HEK293 (cell line): ENCODE measurements around the gene CFAP45.

ENCODE experiments used
- CTCF ChIA-PET: fragments of 350-600 bp; formaldehyde crosslinking; extraction: SDS; loops from one replicate; lab custom pipeline; 2021; ENCODE audit warnings: antibody characterized with exemption; lab: Yijun Ruan, JAX
- POLR2A ChIA-PET: fragments of 300-600 bp; formaldehyde crosslinking; extraction: SDS; loops from one replicate; lab custom pipeline; 2020; ENCODE audit warnings: antibody characterized with exemption, inconsistent platforms; lab: Yijun Ruan, JAX
- H3K27ac ChIP-seq: fragments of 200-500 bp; sonication (Bioruptor generic); 2 replicates; pipeline ENCODE4 v1.5.1; 2014; ENCODE audit warnings: low read depth, low read length, control low read depth, inconsistent platforms; ENCODE audit errors: extremely low read depth
- H3K36me3 ChIP-seq, 2 experiments: fragments of 200-500 bp in 1 of 2; sonication (Bioruptor generic) in 1 of 2; 1 replicate in 1 of 2; 2 replicates in 1 of 2; pipeline ENCODE4 v1.5.1; 2014 to 2017; ENCODE audit warnings: inconsistent platforms in 2 of 2, low read length in 2 of 2; ENCODE audit not compliant: control insufficient read depth in 2 of 2, insufficient read depth in 1 of 2
- H3K4me1 ChIP-seq: fragments of 200-500 bp; sonication (Bioruptor generic); 2 replicates; pipeline ENCODE4 v1.5.1; 2014; ENCODE audit warnings: mild to moderate bottlenecking, low read length, inconsistent platforms; ENCODE audit not compliant: control insufficient read depth, insufficient read depth
- H3K4me3 ChIP-seq: 2 replicates; pipeline ENCODE4 v1.5.1; 2011; ENCODE audit warnings: low read depth, mild to moderate bottlenecking, control low read depth, low read length, moderate library complexity
- H3K9me3 ChIP-seq: fragments of 200-500 bp; sonication (Bioruptor generic); 2 replicates; pipeline ENCODE4 v1.5.1; 2014; ENCODE audit warnings: low read depth, low read length, inconsistent platforms; ENCODE audit not compliant: control insufficient read depth, insufficient read depth
- EGR2 ChIP-seq: fragments of 450-650 bp; formaldehyde crosslinking; IDR thresholded peaks from 2 replicates; pipeline ENCODE4 v1.5.1; 2016; ENCODE audit warnings: low read depth, missing biosample characterization, missing genetic modification characterization
- IKZF3 ChIP-seq: fragments of 450-650 bp; IDR thresholded peaks from 2 replicates; pipeline ENCODE4 v1.5.0; 2018; ENCODE audit warnings: missing biosample characterization, mild to moderate bottlenecking, missing genetic modification characterization, moderate library complexity
- MZF1 ChIP-seq: fragments of 450-650 bp; formaldehyde crosslinking; IDR thresholded peaks from 2 replicates; pipeline ENCODE4 v1.5.1; 2017; ENCODE audit warnings: missing biosample characterization, missing genetic modification characterization, borderline replicate concordance
- TCF7L2 ChIP-seq: IDR thresholded peaks from 2 replicates; pipeline ENCODE4 v1.6.1; 2011; ENCODE audit warnings: low read depth, mild to moderate bottlenecking, inconsistent platforms, low read length, moderate library complexity, borderline replicate concordance
- ZFHX2 ChIP-seq: fragments of 450-650 bp; formaldehyde crosslinking; conservative IDR thresholded peaks from 2 replicates; pipeline ENCODE4 v1.5.1; 2016; ENCODE audit warnings: missing biosample characterization, missing genetic modification characterization
- ZIC2 ChIP-seq: fragments of 450-650 bp; formaldehyde crosslinking; IDR thresholded peaks from 2 replicates; pipeline ENCODE4 v1.5.1; 2016; ENCODE audit warnings: missing biosample characterization, missing genetic modification characterization
- ZNF138 ChIP-seq: fragments of 450-650 bp; formaldehyde crosslinking; IDR thresholded peaks from 2 replicates; pipeline ENCODE4 v1.5.1; 2016; ENCODE audit warnings: missing biosample characterization, missing genetic modification characterization, borderline replicate concordance
- ZNF174 ChIP-seq: fragments of 450-650 bp; formaldehyde crosslinking; IDR thresholded peaks from 2 replicates; pipeline ENCODE4 v1.5.0; 2017; ENCODE audit warnings: missing biosample characterization, mild to moderate bottlenecking, missing genetic modification characterization
- ZNF391 ChIP-seq: fragments of 450-650 bp; formaldehyde crosslinking; IDR thresholded peaks from 2 replicates; pipeline ENCODE4 v1.5.1; 2016; ENCODE audit warnings: low read depth, missing biosample characterization, missing genetic modification characterization, borderline replicate concordance
- ZNF433 ChIP-seq: fragments of 450-650 bp; formaldehyde crosslinking; IDR thresholded peaks from 2 replicates; pipeline ENCODE4 v1.5.1; 2016; ENCODE audit warnings: missing biosample characterization, missing genetic modification characterization, low read depth
- ZNF561 ChIP-seq: fragments of 450-650 bp; IDR thresholded peaks from 2 replicates; pipeline ENCODE4 v1.5.1; 2018; ENCODE audit warnings: missing biosample characterization, missing genetic modification characterization, borderline replicate concordance
- ZNF571 ChIP-seq: fragments of 450-650 bp; formaldehyde crosslinking; IDR thresholded peaks from 2 replicates; pipeline ENCODE4 v1.5.0; 2017; ENCODE audit warnings: missing biosample characterization, missing genetic modification characterization
- ZNF621 ChIP-seq: fragments of 450-650 bp; formaldehyde crosslinking; IDR thresholded peaks from 2 replicates; pipeline ENCODE4 v1.5.1; 2017; ENCODE audit warnings: missing biosample characterization, missing genetic modification characterization
- ZNF670 ChIP-seq: fragments of 450-650 bp; formaldehyde crosslinking; IDR thresholded peaks from 2 replicates; pipeline ENCODE4 v1.5.1; 2016; ENCODE audit warnings: missing biosample characterization, missing genetic modification characterization, low read depth
- ZNF677 ChIP-seq: fragments of 450-650 bp; IDR thresholded peaks from 2 replicates; pipeline ENCODE4 v1.5.0; 2018; ENCODE audit warnings: missing biosample characterization, mild to moderate bottlenecking, missing genetic modification characterization, moderate library complexity
- ZNF701 ChIP-seq: fragments of 450-650 bp; formaldehyde crosslinking; IDR thresholded peaks from 2 replicates; pipeline ENCODE4 v1.5.1; 2016; ENCODE audit warnings: missing biosample characterization, missing genetic modification characterization
- TF ChIP-seq, protein P1 (sequence below): fragments of 450-650 bp; formaldehyde crosslinking; IDR thresholded peaks from 2 replicates; pipeline ENCODE4 v1.5.1; 2016; ENCODE audit warnings: missing biosample characterization, missing genetic modification characterization, borderline replicate concordance
- TF ChIP-seq, protein P2 (sequence below): fragments of 450-650 bp; formaldehyde crosslinking; IDR thresholded peaks from 2 replicates; pipeline ENCODE4 v1.5.1; 2016; ENCODE audit warnings: missing biosample characterization, missing genetic modification characterization, borderline replicate concordance

CFAP45 gene

DNA sequence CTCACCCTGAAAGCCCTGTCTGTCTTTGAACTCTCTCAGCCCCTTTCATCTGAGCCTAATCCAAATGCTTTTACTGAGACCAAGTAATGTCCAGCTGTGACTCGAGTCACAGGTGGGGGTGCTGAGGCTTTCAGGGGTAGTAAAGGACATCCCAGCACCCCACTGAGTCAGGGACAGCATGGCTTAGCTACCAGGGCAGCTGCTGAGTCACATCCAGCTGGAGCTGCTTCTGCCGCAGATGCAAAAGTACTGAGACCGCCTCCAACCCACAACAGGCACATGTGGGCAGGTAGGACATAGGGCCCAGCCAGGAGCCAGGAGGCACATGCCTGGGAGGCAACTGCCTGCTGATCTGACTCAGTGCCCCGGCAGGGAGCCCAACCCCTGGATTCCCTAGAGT lies 30.8 kb downstream of the CFAP45 start:
- Histone ChIP-seq H3K4me1 (no peaks in the 10 kb centered on the region), H3K27ac (no peak overlapping the region), H3K36me3 (no peaks in the 10 kb centered on the region), H3K9me3 (no peaks in the 10 kb centered on the region), H3K4me3 (no peak overlapping the region)
- TF ChIP-seq ZNF571 (tag by site-specific recombination) (no peak), ZFHX2 (tag by site-specific recombination) (peak; percentile 45), MZF1 (tag by site-specific recombination) (no peak), ZNF391 (tag by site-specific recombination) (no peak), IKZF3 (tag by site-specific recombination) (no peak), ZNF677 (no peak), ZNF670 (tag by site-specific recombination) (no peak), ZNF701 (no peak), EGR2 (0 out of 2 replicates have a peak, but pooled peaks have one; percentile 33), ZNF174 (tag by site-specific recombination) (no peak), ZIC2 (tag by site-specific recombination) (peak; percentile 98), ZNF433 (tag by site-specific recombination) (no peak), TCF7L2 (no peak), ZNF138 (tag by site-specific recombination) (no peak)
- TF ChIP-seq, protein P1, sequence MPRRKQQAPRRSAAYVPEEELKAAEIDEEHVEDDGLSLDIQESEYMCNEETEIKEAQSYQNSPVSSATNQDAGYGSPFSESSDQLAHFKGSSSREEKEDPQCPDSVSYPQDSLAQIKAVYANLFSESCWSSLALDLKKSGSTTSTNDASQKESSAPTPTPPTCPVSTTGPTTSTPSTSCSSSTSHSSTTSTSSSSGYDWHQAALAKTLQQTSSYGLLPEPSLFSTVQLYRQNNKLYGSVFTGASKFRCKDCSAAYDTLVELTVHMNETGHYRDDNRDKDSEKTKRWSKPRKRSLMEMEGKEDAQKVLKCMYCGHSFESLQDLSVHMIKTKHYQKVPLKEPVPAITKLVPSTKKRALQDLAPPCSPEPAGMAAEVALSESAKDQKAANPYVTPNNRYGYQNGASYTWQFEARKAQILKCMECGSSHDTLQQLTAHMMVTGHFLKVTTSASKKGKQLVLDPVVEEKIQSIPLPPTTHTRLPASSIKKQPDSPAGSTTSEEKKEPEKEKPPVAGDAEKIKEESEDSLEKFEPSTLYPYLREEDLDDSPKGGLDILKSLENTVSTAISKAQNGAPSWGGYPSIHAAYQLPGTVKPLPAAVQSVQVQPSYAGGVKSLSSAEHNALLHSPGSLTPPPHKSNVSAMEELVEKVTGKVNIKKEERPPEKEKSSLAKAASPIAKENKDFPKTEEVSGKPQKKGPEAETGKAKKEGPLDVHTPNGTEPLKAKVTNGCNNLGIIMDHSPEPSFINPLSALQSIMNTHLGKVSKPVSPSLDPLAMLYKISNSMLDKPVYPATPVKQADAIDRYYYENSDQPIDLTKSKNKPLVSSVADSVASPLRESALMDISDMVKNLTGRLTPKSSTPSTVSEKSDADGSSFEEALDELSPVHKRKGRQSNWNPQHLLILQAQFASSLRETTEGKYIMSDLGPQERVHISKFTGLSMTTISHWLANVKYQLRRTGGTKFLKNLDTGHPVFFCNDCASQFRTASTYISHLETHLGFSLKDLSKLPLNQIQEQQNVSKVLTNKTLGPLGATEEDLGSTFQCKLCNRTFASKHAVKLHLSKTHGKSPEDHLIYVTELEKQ, result no peak
- TF ChIP-seq, protein P2, sequence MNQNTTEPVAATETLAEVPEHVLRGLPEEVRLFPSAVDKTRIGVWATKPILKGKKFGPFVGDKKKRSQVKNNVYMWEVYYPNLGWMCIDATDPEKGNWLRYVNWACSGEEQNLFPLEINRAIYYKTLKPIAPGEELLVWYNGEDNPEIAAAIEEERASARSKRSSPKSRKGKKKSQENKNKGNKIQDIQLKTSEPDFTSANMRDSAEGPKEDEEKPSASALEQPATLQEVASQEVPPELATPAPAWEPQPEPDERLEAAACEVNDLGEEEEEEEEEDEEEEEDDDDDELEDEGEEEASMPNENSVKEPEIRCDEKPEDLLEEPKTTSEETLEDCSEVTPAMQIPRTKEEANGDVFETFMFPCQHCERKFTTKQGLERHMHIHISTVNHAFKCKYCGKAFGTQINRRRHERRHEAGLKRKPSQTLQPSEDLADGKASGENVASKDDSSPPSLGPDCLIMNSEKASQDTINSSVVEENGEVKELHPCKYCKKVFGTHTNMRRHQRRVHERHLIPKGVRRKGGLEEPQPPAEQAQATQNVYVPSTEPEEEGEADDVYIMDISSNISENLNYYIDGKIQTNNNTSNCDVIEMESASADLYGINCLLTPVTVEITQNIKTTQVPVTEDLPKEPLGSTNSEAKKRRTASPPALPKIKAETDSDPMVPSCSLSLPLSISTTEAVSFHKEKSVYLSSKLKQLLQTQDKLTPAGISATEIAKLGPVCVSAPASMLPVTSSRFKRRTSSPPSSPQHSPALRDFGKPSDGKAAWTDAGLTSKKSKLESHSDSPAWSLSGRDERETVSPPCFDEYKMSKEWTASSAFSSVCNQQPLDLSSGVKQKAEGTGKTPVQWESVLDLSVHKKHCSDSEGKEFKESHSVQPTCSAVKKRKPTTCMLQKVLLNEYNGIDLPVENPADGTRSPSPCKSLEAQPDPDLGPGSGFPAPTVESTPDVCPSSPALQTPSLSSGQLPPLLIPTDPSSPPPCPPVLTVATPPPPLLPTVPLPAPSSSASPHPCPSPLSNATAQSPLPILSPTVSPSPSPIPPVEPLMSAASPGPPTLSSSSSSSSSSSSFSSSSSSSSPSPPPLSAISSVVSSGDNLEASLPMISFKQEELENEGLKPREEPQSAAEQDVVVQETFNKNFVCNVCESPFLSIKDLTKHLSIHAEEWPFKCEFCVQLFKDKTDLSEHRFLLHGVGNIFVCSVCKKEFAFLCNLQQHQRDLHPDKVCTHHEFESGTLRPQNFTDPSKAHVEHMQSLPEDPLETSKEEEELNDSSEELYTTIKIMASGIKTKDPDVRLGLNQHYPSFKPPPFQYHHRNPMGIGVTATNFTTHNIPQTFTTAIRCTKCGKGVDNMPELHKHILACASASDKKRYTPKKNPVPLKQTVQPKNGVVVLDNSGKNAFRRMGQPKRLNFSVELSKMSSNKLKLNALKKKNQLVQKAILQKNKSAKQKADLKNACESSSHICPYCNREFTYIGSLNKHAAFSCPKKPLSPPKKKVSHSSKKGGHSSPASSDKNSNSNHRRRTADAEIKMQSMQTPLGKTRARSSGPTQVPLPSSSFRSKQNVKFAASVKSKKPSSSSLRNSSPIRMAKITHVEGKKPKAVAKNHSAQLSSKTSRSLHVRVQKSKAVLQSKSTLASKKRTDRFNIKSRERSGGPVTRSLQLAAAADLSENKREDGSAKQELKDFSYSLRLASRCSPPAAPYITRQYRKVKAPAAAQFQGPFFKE (tag by site-specific recombination), result no peak
- CTCF ChIA-PET, result interaction anchor here (0.7 kb wide), 2 partner anchors 21 to 162 kb away, joined by 3 read pairs; no protein-coding TSS in a partner anchor
- POLR2A ChIA-PET, result no interaction called here

DNA sequence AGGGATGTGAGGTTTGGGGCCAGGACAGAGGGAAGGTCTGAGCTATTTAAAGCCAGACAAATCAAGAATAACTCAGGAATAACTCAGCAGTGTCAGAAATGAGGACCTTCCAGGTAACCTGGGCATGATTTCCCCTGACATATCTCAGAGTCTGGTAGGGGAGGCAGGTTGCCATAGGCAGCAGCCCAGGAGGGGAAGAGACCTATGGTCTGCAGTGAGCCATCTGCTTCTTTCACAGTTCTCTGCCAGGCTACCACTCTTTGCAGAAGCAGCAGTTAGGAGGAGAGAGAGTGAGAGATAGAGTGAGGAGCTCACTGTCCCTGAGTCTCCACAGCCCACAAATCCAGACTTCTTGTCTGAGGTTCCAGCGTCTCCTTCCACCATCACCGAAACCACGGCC lies 31.2 kb downstream of the CFAP45 start:
- no peak for TF ChIP-seq ZNF621 (tag by site-specific recombination)
- no peak for TF ChIP-seq ZNF561 (tag by site-specific recombination)
- TF ChIP-seq, all 188 proteins: peak for 0
- Histone ChIP-seq H3K4me3 (no peak overlapping the region), H3K4me1 (no peaks in the 10 kb centered on the region), H3K36me3 (no peaks in the 10 kb centered on the region), H3K27ac (no peak overlapping the region), H3K9me3 (no peaks in the 10 kb centered on the region)
- ChIA-PET CTCF (interaction anchor here (0.7 to 1.5 kb wide), 5 partner anchors 17 to 71 kb away, joined by 3 read pairs; no protein-coding TSS in a partner anchor), POLR2A (no interaction called here)
